Smooth muscle cell (in vitro differentiated cells): ENCODE results near the gene ARIH2. TPM values are rescaled to one million over a fixed set of nuclear protein-coding genes. Genes with fewer than 3 reads are reported as not detected.

ENCODE experiments used
- DNase-seq: peaks from one replicate; lab custom pipeline; 2025; ENCODE audit not compliant: unreplicated experiment; lab: John Stamatoyannopoulos, UW
- H2AFZ ChIP-seq: fragments of 200-600 bp; sonication (generic); 2 replicates; pipeline ENCODE4 v1.6.0; 2016; ENCODE audit warnings: antibody characterized with exemption, low read depth, mild to moderate bottlenecking
- H3F3A ChIP-seq: fragments of 200-600 bp; sonication (generic); 2 replicates; pipeline ENCODE4 v1.6.0; 2017; ENCODE audit warnings: antibody characterized with exemption, low read depth
- H3K27ac ChIP-seq: fragments of 200-600 bp; sonication (generic); 2 replicates; pipeline ENCODE4 v1.5.1; 2016; ENCODE audit warnings: low read depth, mild to moderate bottlenecking
- H3K27me3 ChIP-seq: fragments of 200-600 bp; sonication (generic); 2 replicates; pipeline ENCODE4 v1.6.1; 2016; ENCODE audit warnings: low read depth, mild to moderate bottlenecking
- H3K36me3 ChIP-seq: fragments of 200-600 bp; sonication (generic); 2 replicates; pipeline ENCODE4 v1.5.1; 2016; ENCODE audit warnings: low read depth
- H3K4me1 ChIP-seq: fragments of 200-600 bp; sonication (generic); 2 replicates; pipeline ENCODE4 v1.5.1; 2016; ENCODE audit warnings: low read depth
- H3K4me2 ChIP-seq: fragments of 200-600 bp; sonication (generic); 2 replicates; pipeline ENCODE4 v1.6.0; 2016; ENCODE audit warnings: mild to moderate bottlenecking
- H3K4me3 ChIP-seq: fragments of 200-600 bp; sonication (generic); 2 replicates; pipeline ENCODE4 v1.5.1; 2016; ENCODE audit warnings: mild to moderate bottlenecking
- H3K79me2 ChIP-seq: fragments of 200-600 bp; sonication (generic); 2 replicates; pipeline ENCODE4 v1.6.0; 2016; ENCODE audit warnings: low read depth, mild to moderate bottlenecking
- H3K9ac ChIP-seq: fragments of 200-600 bp; sonication (generic); 2 replicates; pipeline ENCODE4 v1.6.0; 2016; ENCODE audit warnings: low read depth
- H3K9me3 ChIP-seq: fragments of 200-600 bp; sonication (generic); replicated peaks from 2 replicates; pipeline ENCODE4 v1.5.1; 2016; ENCODE audit warnings: low read depth
- H4K20me1 ChIP-seq: fragments of 200-600 bp; sonication (generic); 2 replicates; pipeline ENCODE4 v1.6.0; 2016; ENCODE audit warnings: low read depth
- CTCF ChIP-seq: fragments of 200-600 bp; sonication (generic); IDR thresholded peaks from 2 replicates; pipeline ENCODE4 v1.5.1; 2017; ENCODE audit warnings: borderline replicate concordance, mild to moderate bottlenecking, antibody characterized with exemption; ENCODE audit not compliant: insufficient read depth, poor library complexity, severe bottlenecking
- WGBS: methylation state at CpG from one replicate; pipeline ENCODE4 v1.1.7; 2016; ENCODE audit warnings: low lambda C conversion rate; 5-methylcytosine and 5-hydroxymethylcytosine counted together
- polyA plus RNA-seq: library from polyadenylated mRNA; unstranded; fragments of >200 nt; fragmentation: Nextera tagmentation; extraction: Ambion mirVana; gene quantifications from 2 replicates; pipeline ENCODE4 v1.2.1, GENCODE V29; 2016
- total RNA-seq: library from RNA; depleted of rRNA; stranded (reverse); fragments of >200 nt; gene quantifications from 2 replicates; pipeline ENCODE4 v1.2.3, GENCODE V29; 2014

ARIH2 gene
- total and polyA plus RNA-seq, 2 experiments from 2014 or later = 39.7 to 43.6 TPM

GRCh38 chr3:49016414-49017228 is 98.0 kb downstream of the ARIH2 start:
- peak overlapping the region; percentile 97 for H3K4me2 ChIP-seq

GRCh38 chr3:49017229-49017970 is 98.8 kb downstream of the ARIH2 start:
- peaks cover 21% of the 10 kb centered on the region for H3F3A ChIP-seq
- WGBS = 14% methylated on average over 23 of the region's 23 CpGs
- H3K9me3 ChIP-seq = no peaks in the 10 kb centered on the region
- H3K79me2 ChIP-seq = peaks cover 35% of the 10 kb centered on the region
- peaks cover 31% of the 10 kb centered on the region for H4K20me1 ChIP-seq
- TF ChIP-seq CTCF = no peak
- H3K9ac ChIP-seq = peak overlapping the region; percentile 19
- H2AFZ ChIP-seq = no peak overlapping the region
- peak overlapping the region; percentile 75 for H3K4me3 ChIP-seq
- peak overlapping the region; percentile 97 for H3K4me2 ChIP-seq
- DNase-seq = no peak
- H3K36me3 ChIP-seq = no peaks in the 10 kb centered on the region
- peak overlapping the region; percentile 71 for H3K27ac ChIP-seq
- H3K4me1 ChIP-seq = peaks cover 13% of the 10 kb centered on the region
- H3K27me3 ChIP-seq = no peaks in the 10 kb centered on the region

More at GRCh38 chr3:49016414-49017228, 98.0 kb downstream of the ARIH2 start:
- Histone ChIP-seq H3F3A (peaks cover 19% of the 10 kb centered on the region), H3K79me2 (peaks cover 41% of the 10 kb centered on the region), H3K9ac (no peak overlapping the region), H4K20me1 (peaks cover 39% of the 10 kb centered on the region), H3K9me3 (no peaks in the 10 kb centered on the region), H3K4me1 (peaks cover 13% of the 10 kb centered on the region), H3K27ac (no peak overlapping the region), H3K27me3 (no peaks in the 10 kb centered on the region), H3K36me3 (no peaks in the 10 kb centered on the region), H2AFZ (no peak overlapping the region), H3K4me3 (peak overlapping the region; percentile 75)
- DNase-seq = no peak
- 89% methylated on average over 6 of the region's 6 CpGs for WGBS
- no peak for TF ChIP-seq CTCF

- no peaks in the 10 kb centered on the region for H3K36me3 ChIP-seq
- H3K4me3 ChIP-seq = peak within 1 kb of the TSS; percentile 75
- no peaks in the 10 kb centered on the region for H3K27me3 ChIP-seq
- peak within 1 kb of the TSS; percentile 99 for H3K27ac ChIP-seq
- peaks cover 26% of the 10 kb centered on the region for H3F3A ChIP-seq
- H3K79me2 ChIP-seq = peaks cover 35% of the 10 kb centered on the region
- WGBS = 1% methylated on average over 84 of the region's 85 CpGs
- H4K20me1 ChIP-seq = peaks cover 29% of the 10 kb centered on the region
- DNase-seq = no peak
- H3K9me3 ChIP-seq = no peaks in the 10 kb centered on the region
- TF ChIP-seq CTCF = no peak
- peak within 1 kb of the TSS; percentile 97 for H3K4me2 ChIP-seq
- peak within 1 kb of the TSS; percentile 19 for H3K9ac ChIP-seq
- H2AFZ ChIP-seq = peak within 1 kb of the TSS; percentile 26
- peaks cover 19% of the 10 kb centered on the region for H3K4me1 ChIP-seq
Measured at GRCh38 chr3:49017971-49018706, 99.5 kb downstream of the ARIH2 start, which contains the start of gene DALRD3. Gene DALRD3, minus strand, starts transcription at chr3:49018580. Its CDS starts 16 bp downstream, at chr3:49018564.
